ENCODE results near the gene METRNL.

Gene METRNL

DNA sequence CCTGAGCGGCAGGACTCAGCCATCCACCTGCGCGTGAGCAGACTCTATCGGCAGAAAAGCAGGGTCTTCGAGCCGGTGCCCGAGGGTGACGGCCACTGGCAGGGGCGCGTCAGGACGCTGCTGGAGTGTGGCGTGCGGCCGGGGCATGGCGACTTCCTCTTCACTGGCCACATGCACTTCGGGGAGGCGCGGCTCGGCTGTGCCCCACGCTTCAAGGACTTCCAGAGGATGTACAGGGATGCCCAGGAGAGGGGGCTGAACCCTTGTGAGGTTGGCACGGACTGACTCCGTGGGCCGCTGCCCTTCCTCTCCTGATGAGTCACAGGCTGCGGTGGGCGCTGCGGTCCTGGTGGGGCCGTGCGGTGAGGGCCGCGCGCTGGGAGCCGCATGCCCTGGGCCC is 14.9 kb downstream of the METRNL start:
- no peak for DNase-seq

DNA sequence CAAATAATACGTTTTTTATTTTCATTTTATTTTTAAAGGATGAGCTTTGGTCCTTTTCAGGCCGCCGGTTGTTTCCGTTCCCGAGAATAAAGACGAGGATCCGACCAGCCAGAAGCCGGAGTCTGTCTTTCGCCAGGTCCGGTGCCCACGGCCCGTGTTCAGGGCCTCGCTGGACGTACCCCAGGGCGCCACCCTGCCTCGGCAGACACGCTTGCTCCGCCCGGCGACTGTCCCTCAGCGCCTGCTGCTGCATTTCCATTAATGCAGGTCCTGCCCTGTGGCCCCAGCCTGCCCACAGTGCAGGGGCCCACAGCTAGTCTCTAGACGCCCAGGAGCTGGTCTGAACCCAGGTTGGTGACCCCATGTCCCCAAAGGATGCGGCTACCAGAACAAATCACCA is 15.6 kb downstream of the METRNL start:
- no peak for DNase-seq

DNA sequence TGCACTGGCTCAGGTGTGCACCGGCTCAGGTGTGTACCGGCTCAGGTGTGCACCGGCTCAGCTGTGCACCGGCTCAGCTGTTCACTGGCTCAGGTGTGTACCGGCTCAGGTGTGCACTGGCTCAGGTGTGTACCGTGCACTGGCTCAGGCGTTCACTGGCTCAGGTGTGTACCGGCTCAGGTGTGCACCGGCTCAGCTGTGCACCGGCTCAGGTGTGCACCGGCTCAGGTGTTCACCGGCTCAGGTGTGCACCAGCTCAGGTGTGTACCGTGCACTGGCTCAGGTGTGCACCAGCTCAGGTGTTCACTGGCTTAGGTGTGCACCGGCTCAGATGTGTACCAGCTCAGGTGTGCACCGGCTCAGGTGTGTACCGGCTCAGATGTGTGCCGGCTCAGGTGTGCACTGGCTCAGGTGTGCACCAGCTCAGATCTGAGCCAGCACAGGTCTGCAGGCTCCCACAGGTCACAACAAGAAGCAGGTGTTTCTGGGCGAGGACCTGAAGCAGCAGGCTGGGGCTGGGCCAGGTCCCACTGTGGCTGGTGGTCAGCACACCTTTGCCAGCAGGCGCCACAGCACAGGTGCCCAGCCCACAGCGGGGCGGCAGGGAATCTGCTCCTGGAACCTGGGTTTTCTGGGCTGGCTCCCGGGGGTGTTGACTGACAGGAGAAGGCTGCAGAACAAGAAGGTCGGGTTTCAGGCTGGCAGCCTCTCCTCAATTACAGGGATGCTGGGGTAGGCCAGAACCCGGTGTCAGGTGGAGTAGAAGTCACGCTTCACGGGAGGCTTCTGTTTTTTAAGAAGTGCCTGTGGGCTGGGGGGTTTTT is 17.2 kb downstream of the METRNL start:
- DNase-seq, result no peak

DNA sequence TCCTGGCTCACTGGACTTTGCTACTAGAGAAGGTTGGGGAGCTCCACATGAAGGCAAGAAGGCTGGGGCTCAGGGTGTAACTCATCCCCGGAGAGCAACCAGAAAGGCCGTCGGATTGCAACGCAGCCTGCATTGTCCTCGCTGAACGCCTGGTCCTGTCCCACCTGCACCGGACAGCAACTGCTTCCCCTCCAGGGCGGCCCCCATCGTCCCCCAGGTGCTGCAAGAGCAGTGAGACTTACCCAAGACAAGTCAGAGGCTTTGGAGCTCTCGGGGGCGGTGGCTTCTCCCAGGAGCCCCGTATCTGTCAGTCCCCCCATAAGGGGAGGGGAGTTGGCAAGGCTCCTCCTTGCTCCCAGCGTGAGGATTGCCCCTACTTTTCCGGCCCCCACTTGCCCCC is 18.4 kb downstream of the METRNL start:
- no peak for DNase-seq

DNA sequence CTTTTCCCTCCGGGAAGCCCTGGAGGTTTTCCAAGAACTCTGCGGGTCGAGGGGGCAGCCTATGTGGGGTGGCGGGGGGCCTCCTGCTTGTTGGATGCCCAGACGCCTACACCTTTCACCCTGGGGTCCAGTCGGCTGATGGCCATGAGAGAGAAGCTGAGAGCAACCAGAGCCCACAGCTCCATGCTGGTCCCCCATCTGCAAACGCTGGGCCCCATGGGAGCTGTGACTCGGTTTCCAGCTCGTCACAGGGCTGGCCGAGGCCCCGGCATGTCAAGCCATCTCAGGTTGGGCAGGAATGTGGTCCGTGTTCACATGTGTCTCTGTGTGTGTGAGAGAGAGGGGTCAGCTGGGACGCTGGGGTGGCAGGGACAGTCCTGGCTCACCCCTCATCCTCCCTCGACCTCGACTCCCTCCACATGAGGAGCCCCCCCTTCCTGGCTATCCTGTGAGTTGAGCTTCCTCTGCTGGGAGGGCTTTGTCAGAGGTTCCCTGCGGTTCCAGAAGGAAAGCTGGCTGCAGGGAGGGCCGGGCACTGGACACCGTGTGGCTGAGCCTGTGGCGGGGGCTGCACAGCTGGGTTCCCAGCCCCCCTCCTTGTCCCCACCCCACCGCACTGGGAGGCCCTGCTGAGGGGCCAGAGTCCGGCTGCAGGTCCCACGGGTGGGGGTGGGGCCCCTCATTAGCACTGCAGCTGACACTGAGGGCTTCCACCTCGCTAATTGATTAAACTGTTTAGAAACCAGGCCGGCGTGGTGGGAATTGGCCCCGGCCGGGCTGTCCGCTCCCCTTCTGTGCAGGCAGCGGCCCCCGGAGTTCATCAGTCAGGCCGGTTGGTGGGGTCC is 19.1 kb downstream of the METRNL start:
- DNase-seq, result no peak

DNA sequence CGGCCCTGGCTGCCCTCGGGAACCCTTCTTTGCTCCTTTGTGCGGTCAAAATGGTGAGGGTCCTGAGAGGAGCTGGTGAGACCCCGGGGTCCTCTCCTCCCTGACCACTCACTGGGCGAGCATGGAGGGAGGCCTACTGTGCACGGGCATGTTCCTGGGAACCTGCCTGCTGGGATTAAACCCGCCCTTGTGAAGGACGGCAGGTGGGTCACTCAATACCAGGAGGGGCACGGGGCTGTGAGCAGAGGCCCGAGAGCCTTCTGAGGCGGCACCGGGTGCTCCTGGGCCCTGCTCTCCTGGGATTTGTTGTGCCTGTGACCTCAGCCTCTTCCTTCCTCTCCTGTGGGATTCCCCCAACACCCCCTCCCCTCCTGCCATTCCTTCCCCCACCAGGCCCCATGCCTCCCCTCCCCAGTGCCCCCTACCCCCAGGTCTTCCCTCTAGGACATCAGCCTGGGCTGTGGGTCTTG is 19.7 kb downstream of the METRNL start:
- no peak for DNase-seq

DNA sequence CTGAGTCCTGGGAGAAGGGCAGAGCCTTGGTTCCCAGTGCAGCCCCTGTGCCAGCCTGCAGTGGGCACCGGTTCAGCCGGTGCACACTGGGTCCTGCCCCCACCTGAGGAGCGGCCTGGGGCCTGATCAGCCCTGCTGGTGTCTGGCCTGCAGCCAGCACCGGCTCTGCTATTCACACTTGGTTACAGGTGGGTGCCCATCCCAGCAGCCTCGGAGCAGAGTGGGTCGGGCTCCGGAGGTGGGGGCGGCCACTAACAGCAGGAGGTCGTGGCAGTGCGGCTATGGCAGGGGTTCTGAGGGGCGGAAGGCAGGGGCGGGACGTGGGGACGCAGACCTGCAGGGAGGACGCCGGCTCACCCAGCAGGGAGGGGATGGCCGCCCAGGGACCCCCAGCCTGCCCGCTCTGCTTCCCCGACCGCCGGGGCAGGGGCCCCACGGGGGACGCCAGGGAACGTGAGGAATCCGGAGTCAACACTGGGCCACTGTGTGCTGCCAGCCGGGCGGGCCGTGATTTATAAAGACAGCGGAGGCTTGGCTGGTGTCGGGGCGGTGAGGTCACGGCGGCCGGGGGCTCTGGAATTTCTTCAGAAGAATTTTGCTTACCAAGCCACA is 20.3 kb downstream of the METRNL start:
- no peak for DNase-seq

DNA sequence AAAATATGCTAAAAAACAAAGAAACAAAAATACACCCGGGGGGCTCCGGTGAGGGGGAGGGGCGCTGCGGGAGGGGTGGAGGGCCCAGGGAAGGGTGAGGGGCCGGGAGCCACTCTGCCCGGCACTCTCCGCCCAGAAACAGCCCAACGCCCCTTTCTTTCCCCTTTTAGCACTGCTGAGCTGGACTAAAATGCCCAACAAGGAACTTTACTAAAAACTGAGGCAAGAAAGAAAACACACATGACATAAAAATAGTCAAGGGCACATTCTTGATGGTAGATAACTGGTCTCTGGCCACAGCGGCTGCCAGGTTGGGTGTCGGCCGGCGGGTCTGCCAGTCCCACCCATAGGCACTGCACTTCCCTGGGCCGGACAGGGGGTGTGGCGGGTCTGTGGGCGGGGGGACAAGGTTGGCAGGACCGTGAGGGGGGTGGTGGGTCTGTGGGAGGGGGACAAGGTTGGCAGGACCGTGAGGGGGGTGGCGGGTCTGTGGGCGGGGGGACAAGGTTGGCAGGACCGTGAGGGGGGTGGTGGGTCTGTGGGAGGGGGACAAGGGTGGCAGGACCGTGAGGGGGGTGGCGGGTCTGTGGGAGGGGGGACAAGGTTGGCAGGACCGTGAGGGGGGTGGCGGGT is 20.9 kb downstream of the METRNL start:
- no peak for DNase-seq

DNA sequence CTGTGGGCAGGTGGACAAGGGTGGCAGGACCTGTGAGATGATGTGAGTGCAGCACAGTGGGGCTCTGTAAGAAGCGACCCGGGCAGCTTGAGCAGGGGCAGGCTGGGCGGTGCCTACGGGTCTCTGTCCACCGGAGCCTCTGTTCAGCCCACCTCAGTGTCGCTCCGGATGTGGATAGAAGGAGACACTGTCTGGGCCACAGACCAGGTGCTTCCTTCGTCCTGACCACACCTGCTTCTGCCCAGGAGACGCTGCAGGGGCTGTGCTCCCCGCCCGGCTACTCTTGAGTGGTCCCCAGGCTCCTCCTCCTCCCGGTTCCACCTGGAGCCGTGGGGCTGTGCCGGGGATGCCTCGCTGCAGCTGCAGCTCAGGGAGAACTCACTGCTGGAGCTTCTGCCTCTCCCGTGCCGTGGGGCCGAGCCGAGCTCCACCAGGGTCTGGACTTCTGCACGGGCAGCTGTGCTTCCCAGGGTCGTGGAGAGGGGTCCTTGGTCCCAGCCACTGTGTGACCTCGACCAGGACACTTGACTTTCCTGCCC is 21.5 kb downstream of the METRNL start:
- no peak for DNase-seq

DNA sequence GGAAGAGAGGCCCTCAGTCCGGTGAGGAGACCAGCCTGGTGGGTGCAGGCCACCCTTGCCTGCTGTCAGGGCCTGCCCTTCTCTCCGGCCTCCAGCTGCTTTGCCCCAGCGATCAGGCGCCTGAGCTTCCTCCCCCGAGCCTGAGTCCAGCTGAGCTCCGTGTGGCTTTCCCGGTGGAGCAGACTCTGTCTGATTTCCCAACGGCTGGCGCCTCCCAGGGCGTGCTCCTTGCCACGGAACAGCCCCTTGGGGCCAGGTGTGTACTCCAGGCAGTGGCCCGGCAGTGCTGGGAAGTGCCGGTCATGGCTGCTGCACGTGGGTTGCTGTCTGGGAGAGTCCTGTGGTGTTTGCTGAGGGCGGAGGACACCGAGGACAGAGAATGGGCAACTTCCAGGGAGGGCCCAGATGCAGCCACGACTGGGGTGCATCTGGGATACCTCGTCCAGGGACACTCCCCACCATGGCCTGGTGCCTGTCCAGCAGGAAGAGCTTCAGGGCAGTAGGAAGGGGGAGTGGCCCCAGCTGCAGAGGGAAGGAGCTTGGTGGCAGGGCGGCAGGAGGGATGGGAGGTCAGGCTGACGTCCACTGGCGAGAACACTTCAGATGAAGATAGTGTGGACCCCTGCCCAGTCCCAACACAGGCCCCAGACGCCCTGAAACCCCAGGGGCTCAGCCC is 22.5 kb downstream of the METRNL start:
- DNase-seq, result no peak

DNA sequence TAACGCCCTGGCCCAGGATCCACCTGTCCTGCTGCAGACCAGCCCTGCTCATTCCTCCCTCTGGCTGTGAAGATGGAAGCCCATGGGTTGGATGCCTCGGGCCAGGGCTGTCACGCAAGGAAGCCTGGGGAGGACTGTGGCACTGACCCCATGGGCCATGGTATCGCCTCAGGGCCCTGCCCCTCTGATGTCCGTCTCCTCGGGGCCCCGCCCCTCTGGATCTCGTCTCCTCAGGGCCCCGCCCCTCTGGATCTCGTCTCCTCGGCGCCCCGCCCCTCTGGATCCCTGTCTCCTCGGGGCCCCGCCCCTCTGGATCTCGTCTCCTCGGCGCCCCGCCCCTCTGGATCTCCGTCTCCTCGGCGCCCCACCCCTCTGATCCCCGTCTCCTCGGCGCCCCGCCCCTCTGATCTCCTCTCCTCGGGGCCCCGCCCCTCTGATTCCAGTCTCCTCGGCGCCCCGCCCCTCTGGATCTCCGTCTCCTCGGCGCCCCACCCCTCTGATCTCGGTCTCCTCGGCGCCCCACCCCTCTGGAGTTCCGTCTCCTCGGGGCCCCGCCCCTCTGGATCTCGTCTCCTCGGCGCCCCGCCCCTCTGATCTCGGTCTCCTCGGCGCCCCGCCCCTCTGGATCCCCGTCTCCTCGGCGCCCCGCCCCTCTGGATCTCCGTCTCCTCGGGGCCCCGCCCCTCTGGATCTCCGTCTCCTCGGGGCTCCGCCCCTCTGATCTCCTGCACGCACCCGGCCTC is 24.0 kb downstream of the METRNL start:
- DNase-seq, result no peak

DNA sequence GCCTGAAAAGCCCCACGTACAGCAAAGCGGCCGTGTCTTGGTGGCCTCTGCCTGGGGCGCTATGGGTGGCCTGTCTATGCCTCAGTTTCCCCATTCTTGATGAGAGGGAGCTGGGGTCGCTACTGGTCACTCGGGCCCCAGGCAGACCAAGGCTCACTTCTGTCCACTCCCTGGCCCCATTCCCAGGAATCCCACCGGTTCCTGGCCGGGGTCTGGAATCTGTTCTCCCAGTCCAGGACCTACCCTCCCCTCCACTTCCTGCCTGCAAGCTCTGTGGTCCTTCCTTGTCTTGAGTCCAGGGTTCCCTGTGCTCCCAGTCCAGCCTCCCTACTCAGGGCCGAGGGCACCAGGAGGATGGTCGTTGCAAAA is 24.5 kb downstream of the METRNL start:
- no peak for DNase-seq

DNA sequence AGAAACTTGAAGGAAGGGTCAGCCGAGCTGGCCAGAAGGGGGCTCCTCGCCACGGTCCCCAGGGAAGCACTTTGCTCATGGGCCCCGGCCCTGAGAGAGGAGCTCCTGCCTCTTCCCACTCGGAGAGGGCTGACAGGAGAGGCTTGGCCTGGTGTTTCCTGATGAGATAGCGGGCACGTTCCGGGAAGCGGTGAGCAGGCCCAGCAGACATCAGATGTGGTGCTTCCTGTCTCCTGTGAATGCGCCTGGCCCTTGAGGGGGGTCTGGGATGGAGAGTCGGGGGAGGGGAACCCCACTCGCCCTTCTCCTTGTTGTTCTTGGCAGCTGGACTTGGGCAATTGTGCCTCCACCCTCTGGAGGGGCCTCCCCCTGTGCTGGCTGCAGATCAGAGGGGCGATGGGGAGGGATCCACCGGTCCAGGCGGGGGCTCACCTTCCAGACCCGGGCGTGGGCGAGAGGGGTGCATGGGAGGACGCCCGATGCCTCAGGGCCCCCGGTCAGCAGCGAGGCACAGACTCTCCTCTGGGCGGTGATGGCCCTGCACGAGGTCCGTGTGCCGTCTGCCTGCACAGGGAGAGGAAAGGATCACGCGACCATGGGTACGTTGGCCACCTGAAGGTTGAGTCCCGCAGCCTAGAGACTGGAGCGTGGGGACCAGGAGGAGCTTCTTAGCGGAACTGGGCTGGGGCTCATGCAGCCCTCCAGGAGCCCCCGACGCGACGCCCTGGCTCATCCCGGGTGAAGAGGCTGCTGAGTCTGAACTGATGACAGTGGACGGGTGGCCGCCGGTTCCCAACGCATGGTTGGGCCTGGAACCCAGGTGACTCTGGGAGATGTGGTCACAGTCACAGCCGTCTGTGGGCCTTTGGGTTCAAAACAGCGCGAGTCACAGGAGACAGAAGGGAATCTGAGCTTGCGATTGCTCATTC is 25.4 kb downstream of the METRNL start:
- no peak for DNase-seq

DNA sequence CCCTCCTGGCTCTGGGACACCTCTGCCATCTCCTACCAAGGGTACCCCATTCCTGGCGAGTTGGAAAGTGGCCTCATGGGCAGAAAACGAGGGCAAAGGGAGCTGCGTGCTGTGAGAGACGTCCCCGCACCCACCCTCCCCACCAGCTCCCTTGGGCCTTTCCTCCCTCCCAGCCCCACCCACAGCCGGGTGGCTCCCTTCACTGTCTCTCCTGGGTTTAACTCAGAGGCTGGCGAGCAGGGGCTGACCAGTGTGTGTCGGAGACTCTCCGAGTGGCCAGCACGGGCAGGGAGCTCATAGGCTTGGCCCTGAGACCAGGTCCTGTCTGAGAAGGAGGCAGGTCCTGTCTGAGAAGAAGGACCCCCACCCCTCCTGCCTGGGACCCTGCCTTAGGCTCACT is 26.1 kb downstream of the METRNL start:
- no peak for DNase-seq

DNA sequence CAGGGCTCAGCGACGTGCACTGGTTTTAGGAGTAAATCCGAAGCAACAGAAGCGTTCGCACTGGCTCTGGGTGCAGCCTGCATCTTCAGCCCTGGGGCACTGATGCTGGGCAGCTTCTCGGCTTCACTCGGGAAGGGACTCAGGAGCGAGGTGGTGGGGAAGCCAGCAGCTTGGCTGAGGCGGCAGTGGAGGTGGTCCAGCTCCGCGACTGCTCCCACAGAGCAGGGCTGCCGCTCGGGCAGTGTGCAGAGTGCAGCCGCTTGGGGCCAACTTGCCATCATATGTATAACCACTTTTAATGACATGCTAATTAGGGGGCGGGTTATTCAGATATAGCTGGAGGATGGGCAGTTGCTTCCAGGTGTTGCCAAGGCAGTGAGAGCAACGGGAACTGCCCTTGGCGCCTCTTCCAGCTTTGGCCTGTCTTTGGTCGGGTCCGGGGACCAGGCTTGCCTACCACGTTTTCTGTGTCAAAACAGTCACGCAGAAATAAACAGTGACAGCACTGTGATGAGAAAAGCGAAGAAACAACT is 26.7 kb downstream of the METRNL start:
- DNase-seq, result no peak

DNA sequence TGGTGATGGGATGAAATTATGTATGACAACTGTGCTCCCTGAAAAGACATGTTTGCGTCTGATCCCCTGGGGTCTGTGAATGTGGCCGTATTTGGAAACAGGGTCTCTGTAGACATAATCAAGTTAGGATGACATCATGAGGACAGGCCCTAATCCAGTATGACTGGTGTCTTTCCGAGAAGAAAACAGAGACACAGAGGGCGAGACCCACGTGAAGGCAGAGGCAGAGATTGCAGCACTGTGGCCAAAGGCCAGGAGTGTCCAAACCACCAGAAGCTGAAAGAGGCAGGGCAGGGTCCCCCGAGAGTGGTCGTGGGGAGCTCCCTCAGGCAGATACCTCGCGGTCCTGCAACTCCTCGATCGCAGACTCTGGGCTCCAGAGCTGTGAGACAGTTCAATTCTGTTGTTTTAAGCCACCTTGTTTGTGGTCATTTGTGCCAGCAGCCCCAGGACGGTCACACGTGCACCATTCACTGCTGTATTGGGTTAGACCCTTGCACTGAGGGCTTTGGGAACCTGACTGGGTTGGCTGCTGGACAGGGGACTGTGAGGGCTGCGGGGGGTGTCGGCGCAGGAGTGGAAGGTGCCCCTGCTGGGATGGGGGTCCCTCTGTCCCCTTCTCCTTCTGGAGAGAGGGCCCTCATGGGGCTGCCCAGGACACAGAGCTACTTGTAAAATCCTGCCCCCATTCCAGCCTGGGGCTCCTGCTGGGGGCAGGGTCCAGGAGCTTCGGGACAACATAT is 27.7 kb downstream of the METRNL start:
- no peak for DNase-seq

DNA sequence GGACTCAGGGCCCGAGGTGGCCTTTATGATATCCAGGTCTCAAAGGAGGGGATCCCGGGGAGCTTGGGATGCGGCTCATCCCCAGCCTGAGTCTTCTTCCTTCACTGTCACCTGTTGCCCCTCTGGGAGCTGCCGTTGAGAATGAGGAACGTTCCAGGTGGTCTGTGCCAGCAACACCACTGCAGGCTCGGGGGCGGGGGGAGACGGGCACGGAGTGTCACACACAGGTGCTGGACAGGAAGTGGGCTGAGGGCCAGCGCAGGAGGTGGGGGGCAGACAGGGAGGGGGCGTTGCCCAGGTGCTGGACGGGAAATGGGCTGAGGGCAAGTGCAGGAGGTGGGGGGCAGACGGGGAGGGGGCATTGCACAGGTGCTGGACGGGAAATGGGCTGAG is 28.2 kb downstream of the METRNL start:
- DNase-seq, result no peak

DNA sequence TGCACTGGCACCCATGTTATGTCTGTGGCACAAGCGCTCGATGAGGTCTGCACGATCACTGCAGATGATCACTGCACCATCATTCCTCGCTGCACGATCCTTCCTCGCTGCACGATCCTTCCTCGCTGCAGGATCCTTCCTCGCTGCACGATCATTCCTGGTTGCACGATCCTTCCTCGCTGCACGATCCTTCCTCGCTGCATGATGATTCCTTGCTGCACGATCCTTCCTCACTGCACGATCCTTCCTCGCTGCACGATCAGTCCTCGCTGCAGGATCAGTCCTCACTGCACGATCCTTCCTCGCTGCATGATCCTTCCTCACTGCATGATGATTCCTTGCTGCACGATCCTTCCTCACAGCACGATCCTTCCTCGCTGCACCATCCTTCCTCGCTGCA is 29.3 kb downstream of the METRNL start:
- no peak for DNase-seq

DNA sequence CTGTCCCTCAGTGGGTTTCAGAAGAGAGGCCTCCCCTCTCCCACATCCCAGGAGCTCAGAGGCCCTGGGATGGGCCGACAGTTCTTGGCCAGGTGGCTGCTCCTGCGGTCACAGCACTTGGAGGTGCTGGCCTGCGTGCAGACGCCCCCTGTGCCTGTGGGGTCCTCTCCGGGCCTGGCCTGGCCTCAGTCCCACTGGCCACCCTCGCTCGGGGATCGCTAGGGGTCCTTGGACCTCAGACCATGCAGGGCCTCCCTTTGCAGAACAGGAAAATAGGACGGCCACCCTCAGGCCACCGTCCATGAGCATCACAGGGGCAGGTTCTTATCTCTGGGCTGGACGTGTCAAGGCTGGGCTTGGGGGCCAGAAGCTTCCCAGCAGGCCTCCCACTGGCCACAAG is 30.0 kb downstream of the METRNL start:
- no peak for DNase-seq

Data from activated CD4-positive, alpha-beta T cell treated with anti-CD3 and anti-CD28 coated beads for 1 hour (primary cell).